Measurements from ENCODE around the gene RASGEF1B. TPM values are rescaled to one million over a fixed set of nuclear protein-coding genes. Genes with fewer than 3 reads are reported as not detected.

RASGEF1B gene
- total RNA-seq, 1 experiment from 2014 or later: 7.5 TPM

DNA sequence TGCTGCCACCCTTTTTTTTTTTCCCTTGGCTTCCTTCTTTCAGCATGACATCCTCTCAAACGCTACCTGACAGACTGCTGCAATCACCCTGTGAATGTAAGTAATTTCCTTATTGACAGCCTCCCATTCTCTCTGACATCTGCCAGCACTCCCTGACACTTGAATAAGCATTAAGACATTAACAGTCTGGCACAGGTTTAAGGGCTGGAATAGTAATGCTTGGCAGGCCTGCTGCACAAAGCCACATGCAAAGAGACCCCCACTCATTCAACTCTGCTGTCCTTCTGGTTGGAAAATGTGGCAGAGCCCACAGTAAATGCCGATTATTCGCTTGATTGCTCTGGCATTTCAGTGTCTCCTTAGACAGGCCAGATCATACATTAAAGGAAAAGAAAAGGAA, 28.1 kb upstream of the RASGEF1B start:
- no peak overlapping the region for H2BK20ac ChIP-seq (ENCODE audit: low read depth, low read length, poor library complexity, severe bottlenecking)
- no peaks in the 10 kb centered on the region for H3K36me3 Mint-ChIP-seq (ENCODE audit: insufficient read depth in 1 of 3, low read depth in 3 of 3)
- no peak overlapping the region for H3K27ac ChIP-seq (ENCODE audit: insufficient read length, low read depth, low read length)
- WGBS (ENCODE audit: extremely low coverage, insufficient read length, low lambda C conversion rate): no CpG with 5 or more reads among the region's 3 CpGs
- no peak overlapping the region for H2BK120ac ChIP-seq (ENCODE audit: low read depth, low read length, poor library complexity, severe bottlenecking)
- TF ChIP-seq, protein P1, sequence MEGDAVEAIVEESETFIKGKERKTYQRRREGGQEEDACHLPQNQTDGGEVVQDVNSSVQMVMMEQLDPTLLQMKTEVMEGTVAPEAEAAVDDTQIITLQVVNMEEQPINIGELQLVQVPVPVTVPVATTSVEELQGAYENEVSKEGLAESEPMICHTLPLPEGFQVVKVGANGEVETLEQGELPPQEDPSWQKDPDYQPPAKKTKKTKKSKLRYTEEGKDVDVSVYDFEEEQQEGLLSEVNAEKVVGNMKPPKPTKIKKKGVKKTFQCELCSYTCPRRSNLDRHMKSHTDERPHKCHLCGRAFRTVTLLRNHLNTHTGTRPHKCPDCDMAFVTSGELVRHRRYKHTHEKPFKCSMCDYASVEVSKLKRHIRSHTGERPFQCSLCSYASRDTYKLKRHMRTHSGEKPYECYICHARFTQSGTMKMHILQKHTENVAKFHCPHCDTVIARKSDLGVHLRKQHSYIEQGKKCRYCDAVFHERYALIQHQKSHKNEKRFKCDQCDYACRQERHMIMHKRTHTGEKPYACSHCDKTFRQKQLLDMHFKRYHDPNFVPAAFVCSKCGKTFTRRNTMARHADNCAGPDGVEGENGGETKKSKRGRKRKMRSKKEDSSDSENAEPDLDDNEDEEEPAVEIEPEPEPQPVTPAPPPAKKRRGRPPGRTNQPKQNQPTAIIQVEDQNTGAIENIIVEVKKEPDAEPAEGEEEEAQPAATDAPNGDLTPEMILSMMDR (conservative IDR thresholded peaks at IDR 0.05): no peak
- no peaks in the 10 kb centered on the region for H3K27me3 ChIP-seq (ENCODE audit: insufficient read depth, low read length)
- no peaks in the 10 kb centered on the region for H4K20me1 ChIP-seq (ENCODE audit: control insufficient read depth, insufficient read depth, insufficient read length)
- no peak overlapping the region for H3K4ac ChIP-seq (ENCODE audit: low read depth, low read length)
- H3K4me1 Mint-ChIP-seq: peaks cover 11 to 21% of the 10 kb centered on the region in 2 experiments
- no peak overlapping the region for H4K5ac ChIP-seq (ENCODE audit: insufficient read length, low read depth, low read length)
- H3K4me3 Mint-ChIP-seq: no peak overlapping the region
- H2BK5ac ChIP-seq (ENCODE audit: insufficient read length, low read length): no peak overlapping the region
- no peak overlapping the region for H2BK15ac ChIP-seq (ENCODE audit: low read depth, low read length)
- no peaks in the 10 kb centered on the region for H3K27me3 Mint-ChIP-seq (ENCODE audit: low read depth)
- no peaks in the 10 kb centered on the region for H3K79me2 ChIP-seq (ENCODE audit: insufficient read depth, low read length)
- no peak overlapping the region for H3K18ac ChIP-seq (ENCODE audit: insufficient read length, low read depth, low read length)
- H2AK5ac ChIP-seq (ENCODE audit: insufficient read length, low read length): no peak overlapping the region
- no peak overlapping the region for H4K8ac ChIP-seq (replicated peaks; ENCODE audit: insufficient read length, low read depth, low read length)
- no peak for DNase-seq
- no peak overlapping the region for H3K27ac Mint-ChIP-seq
- H3K9ac ChIP-seq (ENCODE audit: extremely low read depth, insufficient read length, low read length): no peak overlapping the region
- no peaks in the 10 kb centered on the region for H3K9me3 Mint-ChIP-seq
- H3T11ph ChIP-seq (ENCODE audit: low read length): no peak overlapping the region
- no peak overlapping the region for H3K4me2 ChIP-seq (ENCODE audit: insufficient read depth, insufficient read length, low read length)
- no peak overlapping the region for H3K56ac ChIP-seq (ENCODE audit: insufficient read length, low read depth, low read length)
- no peak overlapping the region for H3K23ac ChIP-seq (ENCODE audit: insufficient read length, low read depth, low read length)
- H2AFZ ChIP-seq (ENCODE audit: low read length): no peak overlapping the region
- no peak overlapping the region for H3K14ac ChIP-seq (ENCODE audit: insufficient read depth, low read length)
- no peaks in the 10 kb centered on the region for H3K9me3 ChIP-seq (ENCODE audit: control insufficient read depth, low read depth, low read length)
- H4K91ac ChIP-seq (ENCODE audit: insufficient read length, low read depth, low read length): no peak overlapping the region
- 0 out of 2 replicates have a peak, but pooled peaks cover 3% of the 10 kb centered on the region for H3K4me1 ChIP-seq (ENCODE audit: insufficient read depth, low read length)
- no peaks in the 10 kb centered on the region for H3K23me2 ChIP-seq (ENCODE audit: insufficient read length, low read depth, low read length, poor library complexity, severe bottlenecking)
- no peak overlapping the region for H2BK12ac ChIP-seq (ENCODE audit: insufficient read length, low read depth, low read length)
- H3K79me1 ChIP-seq (ENCODE audit: insufficient read depth, low read depth, low read length, poor library complexity, severe bottlenecking): no peaks in the 10 kb centered on the region

Data from H9 (cell line).